AG09319 (cell line): ENCODE data around the gene REEP2.

Experiments used
- DNase-seq: peaks from one replicate; pipeline ENCODE4 v3.0.0-alpha.2; 2010; ENCODE audit warnings: low read depth; ENCODE audit errors: extremely low read depth
- CTCF ChIP-seq: IDR thresholded peaks from 2 replicates; pipeline ENCODE4 v1.5.1; 2011; ENCODE audit warnings: low read depth, mild to moderate bottlenecking, inconsistent platforms, low read length, moderate library complexity

Gene REEP2

GRCh38 chr5:138458384-138458783 lies 19.5 kb downstream of the REEP2 start:
- TF ChIP-seq CTCF, result no peak
- no peak for DNase-seq

GRCh38 chr5:138458856-138459255 lies 20.0 kb downstream of the REEP2 start:
- no peak for DNase-seq
- no peak for TF ChIP-seq CTCF

GRCh38 chr5:138459311-138459933 lies 20.6 kb downstream of the REEP2 start:
- no peak for DNase-seq
- TF ChIP-seq CTCF, result no peak

GRCh38 chr5:138460032-138460693 lies 21.3 kb downstream of the REEP2 start:
- DNase-seq, result no peak
- TF ChIP-seq CTCF, result no peak

- no peak for TF ChIP-seq CTCF
- DNase-seq, result peak; percentile 43
Observed at GRCh38 chr5:138461343-138462125, 22.7 kb downstream of the REEP2 start.

- DNase-seq, result no peak
- TF ChIP-seq CTCF, result peak; percentile 21
Observed at GRCh38 chr5:138463419-138464007, 24.7 kb downstream of the REEP2 start.

- DNase-seq, result peak; percentile 90
- peak; percentile 67 for TF ChIP-seq CTCF
Observed at GRCh38 chr5:138464008-138464387, 25.1 kb downstream of the REEP2 start.
